Stimulated activated CD4-positive, alpha-beta T cell treated with anti-CD3 and anti-CD28 coated beads, Interleukin-4, amount 100 ng/mL, for 1 hour (primary cell): ENCODE results near the gene PPP1R14B.

Experiments
- DNase-seq: peaks from one replicate; pipeline ENCODE4 v3.0.0-alpha.2; 2020

The PPP1R14B gene

DNA sequence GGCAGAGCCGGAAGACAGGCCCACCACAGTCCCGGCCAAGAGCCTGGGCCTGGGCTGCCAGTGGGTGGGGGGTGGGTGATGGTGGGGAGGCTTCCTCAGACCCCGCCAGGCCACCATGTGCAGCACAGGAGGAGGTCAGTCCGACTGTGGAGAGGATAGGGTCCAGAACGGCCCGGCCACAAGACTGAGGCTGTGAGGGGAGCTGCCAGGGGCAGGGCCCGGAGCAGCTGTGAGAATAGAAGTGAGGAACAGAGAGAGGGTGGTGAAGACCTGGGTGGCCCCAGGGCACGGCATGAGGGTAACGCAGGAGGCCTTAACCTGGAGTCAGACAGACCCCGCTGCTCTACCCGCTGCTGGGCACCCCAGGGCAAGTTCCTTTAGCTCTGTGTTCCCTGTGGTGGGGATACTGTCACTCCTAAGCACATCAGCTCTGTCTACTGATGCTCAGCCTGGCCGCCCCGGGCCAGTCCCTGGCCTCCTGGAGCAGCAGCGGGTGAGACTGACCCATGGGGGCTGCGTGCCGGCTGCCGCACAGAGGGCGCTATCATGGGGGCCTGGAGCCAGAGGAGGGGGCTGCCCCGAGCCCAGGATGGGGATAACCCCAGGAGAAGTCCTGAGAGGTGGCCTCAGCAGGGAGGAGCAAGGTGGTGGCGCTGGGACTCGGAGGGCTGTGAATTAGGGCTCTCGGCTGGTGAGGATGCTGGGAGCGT is 38.5 kb downstream of the PPP1R14B start:
- no peak for DNase-seq

DNA sequence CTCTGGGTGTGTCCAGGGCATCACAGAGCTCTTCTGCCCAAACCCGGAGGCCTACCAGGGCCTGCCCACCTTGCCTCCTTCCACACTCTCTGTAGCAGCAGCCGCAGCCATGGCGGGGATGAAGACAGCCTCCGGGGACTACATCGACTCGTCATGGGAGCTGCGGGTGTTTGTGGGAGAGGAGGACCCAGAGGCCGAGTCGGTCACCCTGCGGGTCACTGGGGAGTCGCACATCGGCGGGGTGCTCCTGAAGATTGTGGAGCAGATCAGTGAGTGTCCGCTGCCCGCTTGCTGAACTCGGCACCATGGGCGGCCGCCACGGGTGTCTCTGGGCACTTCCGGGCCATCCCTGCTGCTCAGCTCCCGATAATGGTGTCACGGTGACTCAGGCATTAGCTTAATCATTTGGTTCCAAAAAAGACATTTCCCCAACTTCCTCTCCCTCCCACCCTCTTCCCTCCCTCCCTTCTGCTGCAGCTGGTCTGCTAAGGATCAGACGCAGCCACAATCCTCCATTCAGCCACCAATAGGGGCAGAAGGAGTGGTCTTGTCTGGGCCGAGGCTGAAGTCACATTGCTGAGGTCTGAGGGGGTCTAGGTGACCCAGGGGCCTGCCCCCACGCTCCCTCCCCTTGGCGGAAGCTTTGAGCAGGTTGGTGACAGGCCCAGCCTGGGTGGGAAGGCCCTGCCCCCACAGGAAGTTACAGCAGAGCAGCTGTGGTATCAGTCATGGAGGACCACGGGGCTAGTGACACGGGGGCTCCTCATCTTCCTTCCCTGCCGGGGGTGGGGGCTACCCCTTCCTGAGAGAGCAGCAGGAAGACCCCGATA is 39.3 kb downstream of the PPP1R14B start:
- DNase-seq, result peak; percentile 82

- peak; percentile 78 for DNase-seq
These were observed 40.1 kb downstream of the PPP1R14B start, which contains the start of gene FERMT3 for GRCh38 chr11:64206457-64207255. Gene FERMT3 (plus strand): TSS chr11:64206721. CDS start chr11:64207365, 644 bp downstream.

GRCh38 chr11:64204464-64204989 is 42.2 kb downstream of the PPP1R14B start:
- DNase-seq, result peak; percentile 79

DNA sequence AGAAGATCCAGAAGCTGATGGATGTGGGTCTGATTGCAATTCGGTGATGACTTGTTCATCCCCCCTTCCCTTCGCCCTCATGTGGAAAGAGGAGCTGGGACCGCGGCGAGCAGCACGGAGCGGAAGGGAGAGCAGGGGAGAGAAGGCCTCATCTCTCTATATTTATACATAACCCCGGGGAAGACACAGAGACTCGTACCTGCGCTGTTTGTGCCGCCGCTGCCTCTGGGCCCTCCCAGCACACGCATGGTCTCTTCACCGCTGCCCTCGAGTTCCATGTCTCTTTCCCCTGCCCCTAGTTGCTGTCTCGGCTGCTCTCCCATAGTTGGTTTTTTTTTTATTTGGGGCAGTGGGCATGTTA is 42.7 kb downstream of the PPP1R14B start:
- DNase-seq, result no peak

- no peak for DNase-seq
These were observed 43.2 kb downstream of the PPP1R14B start for GRCh38 chr11:64203421-64204079.

GRCh38 chr11:64202992-64203391 is 43.8 kb downstream of the PPP1R14B start:
- DNase-seq, result no peak

GRCh38 chr11:64201543-64201942 is 45.2 kb downstream of the PPP1R14B start:
- DNase-seq, result no peak

- no peak for DNase-seq
These were observed 48.2 kb downstream of the PPP1R14B start for GRCh38 chr11:64198511-64198910.

DNA sequence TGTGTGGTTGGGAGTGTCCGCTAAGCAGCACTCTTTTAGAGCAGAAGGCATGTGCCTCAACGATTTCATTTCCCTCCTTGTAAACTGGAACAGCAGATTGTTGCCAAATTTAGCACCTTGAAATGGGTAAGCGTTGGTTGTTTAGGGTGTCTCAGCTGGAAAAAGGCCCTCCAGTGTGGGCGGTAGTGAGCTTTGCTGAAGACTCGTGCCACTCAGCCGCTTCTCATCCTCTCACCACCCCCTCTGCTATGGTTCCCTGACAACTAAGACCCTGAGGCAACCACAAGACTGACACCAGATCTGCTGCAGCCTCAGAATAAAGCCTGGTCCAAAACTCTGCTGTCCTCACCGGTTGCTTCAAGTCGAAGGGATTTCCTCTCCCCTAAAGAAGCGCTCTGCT is 50.1 kb downstream of the PPP1R14B start:
- no peak for DNase-seq
